HL-60 (cell line): Measurements from ENCODE around the gene DDX6.

Experiments
- DNase-seq, 2 experiments: peaks; one replicate each; pipeline ENCODE4 v3.0.0-alpha.2; 2010 to 2020; ENCODE audit warnings: low read depth in 1 of 2, low spot score in 1 of 2
- H3K27ac ChIP-seq: fragments of 250-450 bp; sonication (Bioruptor Pico); replicated peaks from 2 replicates; pipeline ENCODE4 v1.5.1; 2020; ENCODE audit warnings: mild to moderate bottlenecking, moderate library complexity
- H3K27me3 ChIP-seq: fragments of 250-450 bp; sonication (Bioruptor Pico); 2 replicates; pipeline ENCODE4 v1.5.1; 2021; ENCODE audit warnings: mild to moderate bottlenecking, moderate library complexity; ENCODE audit not compliant: insufficient read depth, poor library complexity, severe bottlenecking
- H3K4me3 ChIP-seq: replicated peaks from 2 replicates; pipeline ENCODE4 v1.5.1; 2011; ENCODE audit warnings: mild to moderate bottlenecking, control low read depth, low read length; ENCODE audit not compliant: insufficient read depth
- CTCF ChIP-seq: IDR thresholded peaks from one replicate; pipeline ENCODE4 v1.5.1; 2011; ENCODE audit warnings: low read length, control low read depth, inconsistent platforms; ENCODE audit not compliant: insufficient read depth
- GABPA ChIP-seq: IDR thresholded peaks from 2 replicates; pipeline ENCODE4 v1.6.1; 2012; ENCODE audit warnings: low read depth
- POLR2AphosphoS5 ChIP-seq: IDR thresholded peaks from 2 replicates; pipeline ENCODE4 v1.6.1; 2012; ENCODE audit warnings: low read depth
- REST ChIP-seq: IDR thresholded peaks from 2 replicates; pipeline ENCODE4 v1.6.1; 2012; ENCODE audit warnings: low read depth; ENCODE audit not compliant: insufficient replicate concordance
- SPI1 ChIP-seq: IDR thresholded peaks from 2 replicates; pipeline ENCODE4 v1.6.1; 2012; ENCODE audit warnings: low read depth, mild to moderate bottlenecking, borderline replicate concordance

Gene DDX6

GRCh38 chr11:118799372-118799771 is 8.4 kb upstream of the DDX6 start:
- no peak for DNase-seq
- Histone ChIP-seq H3K4me3 (no peak overlapping the region), H3K27me3 (no peaks in the 10 kb centered on the region), H3K27ac (no peak overlapping the region)
- TF ChIP-seq REST (no peak), POLR2AphosphoS5 (no peak), CTCF (no peak), SPI1 (no peak), GABPA (no peak)

GRCh38 chr11:118797510-118797909 is 6.5 kb upstream of the DDX6 start:
- TF ChIP-seq REST (no peak), GABPA (no peak), POLR2AphosphoS5 (no peak), CTCF (no peak), SPI1 (no peak)
- H3K27me3 ChIP-seq: no peaks in the 10 kb centered on the region
- no peak overlapping the region for H3K27ac ChIP-seq
- DNase-seq: no peak
- no peak overlapping the region for H3K4me3 ChIP-seq

GRCh38 chr11:118792570-118793124 is 1.7 kb upstream of the DDX6 start:
- TF ChIP-seq SPI1 (peak; percentile 40; the same call in 1 of the 2 replicates), GABPA (no peak), CTCF (no peak), REST (no peak), POLR2AphosphoS5 (0 out of 2 replicates have a peak, but pooled peaks have one; percentile 42)
- peak overlapping the region; percentile 97 for H3K27ac ChIP-seq
- peak; percentile 82 to 95 for DNase-seq

More at GRCh38 chr11:118792570-118793124, 1.7 kb upstream of the DDX6 start:
- no peaks in the 10 kb centered on the region for H3K27me3 ChIP-seq
- H3K4me3 ChIP-seq: peak overlapping the region; percentile 81; the same call in 1 of the 2 replicates
